GM19193 (cell line): Measurements from ENCODE around the gene SLC1A4.

Experiments used
- POLR2A ChIP-seq: IDR thresholded peaks from 4 replicates; pipeline ENCODE4 v1.6.1; 2011; ENCODE audit not compliant: insufficient read depth, insufficient read length; ENCODE audit errors: extremely low read depth

Gene SLC1A4

GRCh38 chr2:65026154-65026553 lies 37.0 kb downstream of the SLC1A4 start:
- TF ChIP-seq POLR2A = no peak

GRCh38 chr2:65026704-65027464 lies 37.7 kb downstream of the SLC1A4 start:
- TF ChIP-seq POLR2A = no peak

DNA sequence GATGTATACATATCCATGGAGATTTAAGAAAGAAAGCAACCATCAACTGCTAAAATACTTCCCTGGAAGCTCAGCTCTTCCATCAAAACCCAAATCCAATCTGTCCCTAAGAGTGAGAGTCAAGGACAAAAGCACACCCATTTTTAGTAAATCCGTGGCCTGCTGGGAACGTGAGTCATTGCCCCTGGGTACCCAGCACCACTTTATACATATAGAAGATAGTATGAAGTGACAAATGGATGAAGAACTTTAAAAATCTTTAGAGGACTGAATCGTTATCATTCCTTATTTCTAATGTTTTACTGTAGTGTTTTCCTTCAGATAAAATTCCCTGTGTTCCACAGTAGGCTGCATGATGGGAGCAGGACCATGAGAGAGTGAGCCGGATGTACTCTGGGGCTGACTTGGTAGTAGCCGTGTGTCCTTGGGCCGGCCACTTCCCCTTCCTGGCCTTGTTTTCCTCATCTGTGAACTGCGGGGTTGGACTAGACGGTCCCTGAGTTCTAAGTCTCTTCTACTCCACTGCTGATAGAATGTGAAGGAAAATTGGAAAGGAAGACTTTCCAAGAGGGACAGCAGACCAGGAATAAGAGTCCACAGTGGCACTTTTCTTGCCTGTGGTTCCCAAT lies 38.5 kb downstream of the SLC1A4 start:
- no peak for TF ChIP-seq POLR2A

GRCh38 chr2:65030476-65031332 lies 41.5 kb downstream of the SLC1A4 start:
- peak; percentile 35 for TF ChIP-seq POLR2A

GRCh38 chr2:65031341-65032018 lies 42.3 kb downstream of the SLC1A4 start:
- TF ChIP-seq POLR2A = no peak

DNA sequence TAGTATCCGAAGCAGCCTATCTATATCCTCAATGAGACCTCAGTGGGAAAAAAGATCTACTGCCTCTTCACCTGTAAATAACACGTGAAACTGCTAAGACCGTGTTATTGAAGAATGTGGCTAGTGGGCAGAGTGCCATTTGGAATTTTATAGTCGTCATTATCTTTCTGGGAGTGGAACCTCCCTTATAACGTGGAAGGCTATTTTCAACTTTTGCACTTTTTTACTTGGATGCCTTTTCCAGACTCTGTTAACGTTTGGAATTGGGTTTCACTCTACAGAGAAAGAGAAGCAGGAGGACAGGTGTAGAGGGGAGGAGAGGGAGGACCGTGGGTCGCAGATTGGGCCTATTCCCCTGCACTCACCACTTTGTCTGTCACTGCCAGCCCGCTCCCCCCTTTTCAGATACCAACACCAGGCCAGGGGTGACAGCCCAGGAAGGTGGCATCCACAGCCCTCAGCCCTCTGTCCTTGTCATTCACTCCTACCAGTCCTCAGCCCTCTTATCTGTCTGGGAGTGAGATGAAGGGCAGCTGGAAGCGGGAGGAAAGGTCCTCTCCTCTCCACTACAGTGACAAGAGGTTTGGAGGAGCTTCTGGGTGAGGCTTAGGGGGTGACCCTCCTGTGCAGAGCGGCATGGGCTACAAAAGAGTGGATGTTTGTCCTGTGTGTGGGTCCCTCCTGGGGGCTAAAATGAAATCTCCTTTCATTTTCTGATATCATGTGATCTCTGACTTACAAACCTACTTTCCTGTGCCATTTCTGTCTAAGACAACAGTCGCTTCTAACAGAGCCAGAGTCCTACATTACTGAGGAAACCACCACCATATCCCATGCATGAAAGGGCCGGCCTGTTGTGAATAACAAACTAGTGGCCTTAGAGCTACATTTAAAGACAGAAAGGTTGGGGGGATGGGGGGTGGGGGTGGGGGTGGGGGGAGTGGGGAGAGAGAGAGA lies 43.1 kb downstream of the SLC1A4 start:
- TF ChIP-seq POLR2A = peak; percentile 30

GRCh38 chr2:65033178-65033577 lies 44.0 kb downstream of the SLC1A4 start:
- no peak for TF ChIP-seq POLR2A

GRCh38 chr2:65035351-65035943 lies 46.2 kb downstream of the SLC1A4 start:
- no peak for TF ChIP-seq POLR2A

- TF ChIP-seq POLR2A = no peak
Measured at GRCh38 chr2:65037178-65037577, 48.0 kb downstream of the SLC1A4 start.

GRCh38 chr2:65039640-65040039 lies 50.4 kb downstream of the SLC1A4 start:
- no peak for TF ChIP-seq POLR2A

- no peak for TF ChIP-seq POLR2A
Measured at GRCh38 chr2:65040400-65041261, 51.4 kb downstream of the SLC1A4 start.

DNA sequence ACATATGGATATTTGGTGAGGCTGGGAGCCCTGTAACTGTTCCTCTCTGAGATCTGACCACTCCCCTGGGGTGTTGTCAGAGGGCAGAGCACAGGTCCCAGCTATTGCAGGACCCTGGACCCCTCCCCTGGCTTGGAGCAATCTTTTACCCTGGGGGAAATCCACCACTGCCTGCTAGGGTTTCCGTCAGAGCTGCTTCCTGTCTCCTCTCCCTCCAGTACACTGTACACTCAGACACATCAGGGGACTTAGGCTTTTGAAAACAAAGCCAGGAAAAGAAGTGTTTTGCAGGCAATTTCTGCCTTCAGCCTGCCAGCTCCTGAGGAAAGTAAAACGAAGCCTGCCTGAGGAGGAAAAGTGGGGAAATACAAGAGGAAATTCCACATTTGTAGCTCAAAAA lies 53.8 kb downstream of the SLC1A4 start:
- no peak for TF ChIP-seq POLR2A
